ENCODE results near the gene RBM48.

Gene RBM48

DNA sequence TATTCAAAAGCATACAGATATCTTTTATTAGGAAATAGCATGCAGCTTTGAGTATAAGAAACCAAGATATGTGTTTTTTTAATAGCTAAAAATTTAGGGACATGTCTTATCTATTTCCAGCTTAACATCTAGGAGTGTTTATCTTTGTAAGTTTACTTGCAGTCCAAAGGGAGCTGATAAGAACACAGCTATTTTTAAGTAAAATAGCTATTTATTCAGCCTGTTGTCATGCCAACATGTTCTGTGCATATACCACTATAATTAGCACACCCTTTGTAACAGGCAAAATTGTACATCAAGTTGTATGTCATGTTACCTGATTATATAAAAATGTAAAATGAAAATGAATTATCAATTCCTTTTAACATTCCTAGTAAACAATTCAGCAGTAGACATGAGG, 32.0 kb downstream of the RBM48 start:
- TF ChIP-seq, protein P1, sequence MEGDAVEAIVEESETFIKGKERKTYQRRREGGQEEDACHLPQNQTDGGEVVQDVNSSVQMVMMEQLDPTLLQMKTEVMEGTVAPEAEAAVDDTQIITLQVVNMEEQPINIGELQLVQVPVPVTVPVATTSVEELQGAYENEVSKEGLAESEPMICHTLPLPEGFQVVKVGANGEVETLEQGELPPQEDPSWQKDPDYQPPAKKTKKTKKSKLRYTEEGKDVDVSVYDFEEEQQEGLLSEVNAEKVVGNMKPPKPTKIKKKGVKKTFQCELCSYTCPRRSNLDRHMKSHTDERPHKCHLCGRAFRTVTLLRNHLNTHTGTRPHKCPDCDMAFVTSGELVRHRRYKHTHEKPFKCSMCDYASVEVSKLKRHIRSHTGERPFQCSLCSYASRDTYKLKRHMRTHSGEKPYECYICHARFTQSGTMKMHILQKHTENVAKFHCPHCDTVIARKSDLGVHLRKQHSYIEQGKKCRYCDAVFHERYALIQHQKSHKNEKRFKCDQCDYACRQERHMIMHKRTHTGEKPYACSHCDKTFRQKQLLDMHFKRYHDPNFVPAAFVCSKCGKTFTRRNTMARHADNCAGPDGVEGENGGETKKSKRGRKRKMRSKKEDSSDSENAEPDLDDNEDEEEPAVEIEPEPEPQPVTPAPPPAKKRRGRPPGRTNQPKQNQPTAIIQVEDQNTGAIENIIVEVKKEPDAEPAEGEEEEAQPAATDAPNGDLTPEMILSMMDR (IDR thresholded peaks at IDR 0.05; ENCODE audit: poor library complexity, severe bottlenecking) = no peak

DNA sequence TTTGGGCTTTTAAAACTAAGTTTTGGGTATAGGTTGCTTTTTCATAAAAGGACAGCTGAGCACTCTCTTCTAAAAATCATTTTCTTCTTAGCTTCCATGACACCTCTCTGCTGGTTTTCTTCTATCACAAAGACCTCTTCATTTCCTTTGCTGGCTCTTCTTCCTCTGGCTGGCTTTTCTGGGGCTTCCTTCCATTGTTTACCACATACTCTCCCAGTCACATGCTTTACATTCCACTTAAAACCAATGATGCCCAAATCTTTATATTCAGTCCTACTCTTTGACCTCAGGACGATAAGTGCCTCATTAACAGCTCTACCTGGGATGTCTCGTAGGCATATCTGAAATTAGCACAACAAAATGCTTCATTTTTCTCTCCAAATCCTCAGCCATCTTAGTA, 34.8 kb downstream of the RBM48 start:
- no peak for DNase-seq (ENCODE audit: low spot score)
- Histone ChIP-seq H3K4me3 (ENCODE audit: severe bottlenecking) (no peak overlapping the region), H3K27ac (ENCODE audit: poor library complexity, severe bottlenecking) (no peak overlapping the region), H3K27me3 (ENCODE audit: insufficient read depth, poor library complexity, severe bottlenecking) (no peaks in the 10 kb centered on the region), H3K9me3 (ENCODE audit: severe bottlenecking) (no peaks in the 10 kb centered on the region), H3K36me3 (ENCODE audit: low read depth) (peaks cover 67% of the 10 kb centered on the region), H3K4me1 (ENCODE audit: insufficient read depth, poor library complexity, severe bottlenecking) (no peaks in the 10 kb centered on the region)
- TF ChIP-seq, protein P1 (IDR thresholded peaks at IDR 0.05; ENCODE audit: poor library complexity, severe bottlenecking) = no peak
- no peak for ATAC-seq (ENCODE audit: low read depth)

More for the DNA sequence above, 32.0 kb downstream of the RBM48 start:
- H3K36me3 ChIP-seq (ENCODE audit: low read depth) = peaks cover 40% of the 10 kb centered on the region
- H3K9me3 ChIP-seq (ENCODE audit: severe bottlenecking) = no peaks in the 10 kb centered on the region
- H3K4me1 ChIP-seq (ENCODE audit: insufficient read depth, poor library complexity, severe bottlenecking) = no peaks in the 10 kb centered on the region
- no peak overlapping the region for H3K27ac ChIP-seq (ENCODE audit: poor library complexity, severe bottlenecking)
- no peak overlapping the region for H3K4me3 ChIP-seq (ENCODE audit: severe bottlenecking)
- no peak for ATAC-seq (ENCODE audit: low read depth)
- no peak for DNase-seq (ENCODE audit: low spot score)
- H3K27me3 ChIP-seq (ENCODE audit: insufficient read depth, poor library complexity, severe bottlenecking) = no peaks in the 10 kb centered on the region

DNA sequence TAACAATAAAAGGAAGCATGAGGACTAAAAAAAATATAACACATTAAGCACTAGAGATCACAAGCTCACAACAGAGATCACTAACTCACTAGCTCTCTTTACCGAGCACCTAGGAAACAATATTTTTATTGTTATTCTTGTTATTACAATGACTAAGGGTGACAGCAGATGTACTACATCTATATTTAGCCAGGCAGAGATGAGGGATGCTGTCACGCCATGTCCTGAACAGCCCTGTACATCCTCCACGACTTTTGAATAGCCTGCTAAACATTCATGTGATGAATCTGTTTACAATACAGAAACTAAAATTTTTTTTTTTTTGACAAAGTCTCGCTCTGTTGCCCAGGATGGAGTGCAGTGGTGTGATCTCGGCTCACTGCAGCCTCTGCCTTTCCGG, 38.9 kb downstream of the RBM48 start:
- H3K4me3 ChIP-seq (ENCODE audit: severe bottlenecking) = no peak overlapping the region
- TF ChIP-seq, protein P1 (IDR thresholded peaks at IDR 0.05; ENCODE audit: poor library complexity, severe bottlenecking) = no peak
- no peak overlapping the region for H3K27ac ChIP-seq (ENCODE audit: poor library complexity, severe bottlenecking)
- ATAC-seq (ENCODE audit: low read depth) = no peak; the same call in 2 of the 3 replicates
- peaks cover 96% of the 10 kb centered on the region for H3K36me3 ChIP-seq (ENCODE audit: low read depth)
- H3K4me1 ChIP-seq (ENCODE audit: insufficient read depth, poor library complexity, severe bottlenecking) = no peaks in the 10 kb centered on the region
- DNase-seq (ENCODE audit: low spot score) = no peak
- H3K27me3 ChIP-seq (ENCODE audit: insufficient read depth, poor library complexity, severe bottlenecking) = no peaks in the 10 kb centered on the region
- H3K9me3 ChIP-seq (ENCODE audit: severe bottlenecking) = no peaks in the 10 kb centered on the region

DNA sequence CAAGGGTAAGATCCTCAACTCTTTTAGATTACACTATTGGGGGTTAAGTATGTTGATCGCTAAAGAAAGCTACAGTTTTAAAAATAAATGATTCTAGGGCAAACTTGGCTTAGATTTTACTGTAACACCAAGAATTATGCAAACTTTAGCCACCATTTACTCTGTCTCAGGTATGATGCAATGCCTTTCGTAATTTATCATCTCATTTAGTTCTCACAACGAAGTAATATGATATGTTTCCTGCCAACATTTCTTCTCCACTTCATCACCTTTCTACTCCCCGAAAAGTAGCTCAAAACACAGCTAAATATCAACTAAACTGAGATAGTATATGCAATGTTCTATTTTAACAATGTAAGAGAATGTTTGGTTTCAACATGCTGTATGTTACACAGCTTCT, 40.5 kb downstream of the RBM48 start:
- Histone ChIP-seq H3K9me3 (ENCODE audit: severe bottlenecking) (no peaks in the 10 kb centered on the region), H3K27me3 (ENCODE audit: insufficient read depth, poor library complexity, severe bottlenecking) (no peaks in the 10 kb centered on the region), H3K27ac (ENCODE audit: poor library complexity, severe bottlenecking) (no peak overlapping the region), H3K36me3 (ENCODE audit: low read depth) (peaks cover 97% of the 10 kb centered on the region), H3K4me3 (ENCODE audit: severe bottlenecking) (no peak overlapping the region), H3K4me1 (ENCODE audit: insufficient read depth, poor library complexity, severe bottlenecking) (no peaks in the 10 kb centered on the region)
- no peak for DNase-seq (ENCODE audit: low spot score)
- no peak for ATAC-seq (ENCODE audit: low read depth)
- TF ChIP-seq, protein P1 (IDR thresholded peaks at IDR 0.05; ENCODE audit: poor library complexity, severe bottlenecking) = no peak

DNA sequence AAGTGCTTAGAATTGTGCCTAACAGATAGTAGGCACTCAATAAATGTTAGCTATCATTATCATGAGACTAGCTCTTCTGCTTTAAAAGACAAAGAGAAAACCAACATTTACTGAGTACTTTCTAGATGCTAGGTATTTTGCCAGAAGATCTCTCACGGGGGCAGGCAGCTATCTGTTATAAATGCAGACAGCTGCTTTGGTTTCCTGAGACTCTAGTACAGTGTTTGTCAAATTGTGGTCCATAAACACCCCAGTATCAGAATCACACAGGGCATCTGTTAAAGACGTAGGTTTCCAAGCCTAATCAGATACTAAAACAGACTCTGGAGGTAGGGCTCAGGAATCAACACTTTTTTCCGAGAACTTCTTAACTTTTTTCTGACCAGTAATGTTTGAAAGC, 47.7 kb downstream of the RBM48 start:
- ATAC-seq (ENCODE audit: low read depth) (no peak), DNase-seq (ENCODE audit: low spot score) (no peak)
- H3K27me3 ChIP-seq (ENCODE audit: insufficient read depth, poor library complexity, severe bottlenecking) = no peaks in the 10 kb centered on the region
- H3K36me3 ChIP-seq (ENCODE audit: low read depth) = peaks cover 98% of the 10 kb centered on the region
- H3K4me1 ChIP-seq (ENCODE audit: insufficient read depth, poor library complexity, severe bottlenecking) = no peaks in the 10 kb centered on the region
- no peak overlapping the region for H3K27ac ChIP-seq (ENCODE audit: poor library complexity, severe bottlenecking)
- no peak overlapping the region for H3K4me3 ChIP-seq (ENCODE audit: severe bottlenecking)
- no peaks in the 10 kb centered on the region for H3K9me3 ChIP-seq (ENCODE audit: severe bottlenecking)
- TF ChIP-seq, protein P1 (IDR thresholded peaks at IDR 0.05; ENCODE audit: poor library complexity, severe bottlenecking) = no peak

Data from RWPE2 (cell line).